Suprapubic skin (tissue), 4 donors: ENCODE measurements around the gene IGSF9. TPM values are rescaled to one million over a fixed set of nuclear protein-coding genes. Genes with fewer than 3 reads are reported as not detected.

Experiments used
- DNase-seq, 2 donors: peaks; one replicate each; pipeline ENCODE4 v3.0.0-alpha.2; 2019; ENCODE audit warnings: low spot score in 2 of 2
- H3K27ac ChIP-seq: fragments of 200-600 bp; sonication (generic); one replicate; pipeline ENCODE4 v1.5.1; 2019
- H3K27me3 ChIP-seq: fragments of 200-600 bp; sonication (generic); one replicate; pipeline ENCODE4 v1.5.1; 2019
- H3K36me3 ChIP-seq: fragments of 200-600 bp; sonication (generic); one replicate; pipeline ENCODE4 v1.5.1; 2019
- H3K4me1 ChIP-seq: fragments of 200-600 bp; sonication (generic); one replicate; pipeline ENCODE4 v1.5.1; 2019
- H3K4me3 ChIP-seq: fragments of 200-600 bp; sonication (generic); one replicate; pipeline ENCODE4 v1.5.1; 2019; ENCODE audit warnings: mild to moderate bottlenecking
- H3K9me3 ChIP-seq: fragments of 200-600 bp; sonication (generic); one replicate; pipeline ENCODE4 v1.5.1; 2019
- EP300 ChIP-seq: sonication (generic); formaldehyde crosslinking; IDR thresholded peaks from one replicate; pipeline ENCODE4 v1.6.1; 2017; ENCODE audit warnings: antibody characterized with exemption
- POLR2A ChIP-seq, 2 donors: fragments of 450-650 bp; IDR thresholded peaks; one replicate each; pipeline ENCODE4 v1.6.1; 2017; ENCODE audit warnings: antibody characterized with exemption in 2 of 2, mild to moderate bottlenecking in 2 of 2, moderate library complexity in 2 of 2
- POLR2AphosphoS5 ChIP-seq, 3 donors: sonication (generic); formaldehyde crosslinking; IDR thresholded peaks; one replicate each; pipeline ENCODE4 v1.6.1; 2017; ENCODE audit warnings: antibody characterized with exemption in 3 of 3
- WGBS: methylation state at CpG from one replicate; pipeline ENCODE4 v1.1.5; 2018; 5-methylcytosine and 5-hydroxymethylcytosine counted together
- total RNA-seq, 4 donors: library from RNA; depleted of rRNA; stranded (reverse); fragments of >200 nt; gene quantifications; one replicate each; pipeline ENCODE4 v1.1.0, GENCODE V29; 2016
- TF ChIP-seq, protein P1 (sequence below), 2 donors: fragments of 200-600 bp in 1 of 2; fragments of 450-650 bp in 1 of 2; sonication (generic) in 1 of 2; IDR thresholded peaks; one replicate each; pipeline ENCODE4 v1.5.1; 2016 to 2019; ENCODE audit warnings: antibody characterized with exemption in 2 of 2, mild to moderate bottlenecking in 1 of 2, moderate library complexity in 1 of 2

The IGSF9 gene
- total RNA-seq, 4 donors from 2014 or later = 26.1 to 44.1 (median 28.4) TPM

DNA sequence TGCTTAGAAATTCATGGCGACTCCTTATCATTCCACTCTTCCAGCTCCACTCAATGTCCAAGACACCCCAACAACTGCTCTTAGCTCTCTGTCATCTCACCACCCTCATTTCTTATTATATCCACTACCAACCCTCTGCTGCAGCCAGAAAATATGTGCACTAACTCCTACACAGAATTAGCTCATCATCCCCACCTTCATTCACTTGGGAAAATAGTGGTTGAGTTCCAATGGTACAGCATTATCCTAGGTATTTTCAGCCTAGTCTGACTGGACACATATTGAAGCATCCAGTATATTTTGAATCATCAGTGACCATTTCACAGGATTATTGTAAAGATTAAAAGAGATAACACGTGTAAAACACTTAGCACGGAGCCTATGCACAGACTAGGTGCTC lies 66.3 kb downstream of the IGSF9 start:
- TF ChIP-seq POLR2AphosphoS5 (IDR thresholded peaks at IDR 0.05) = no peak
- TF ChIP-seq, protein P1, sequence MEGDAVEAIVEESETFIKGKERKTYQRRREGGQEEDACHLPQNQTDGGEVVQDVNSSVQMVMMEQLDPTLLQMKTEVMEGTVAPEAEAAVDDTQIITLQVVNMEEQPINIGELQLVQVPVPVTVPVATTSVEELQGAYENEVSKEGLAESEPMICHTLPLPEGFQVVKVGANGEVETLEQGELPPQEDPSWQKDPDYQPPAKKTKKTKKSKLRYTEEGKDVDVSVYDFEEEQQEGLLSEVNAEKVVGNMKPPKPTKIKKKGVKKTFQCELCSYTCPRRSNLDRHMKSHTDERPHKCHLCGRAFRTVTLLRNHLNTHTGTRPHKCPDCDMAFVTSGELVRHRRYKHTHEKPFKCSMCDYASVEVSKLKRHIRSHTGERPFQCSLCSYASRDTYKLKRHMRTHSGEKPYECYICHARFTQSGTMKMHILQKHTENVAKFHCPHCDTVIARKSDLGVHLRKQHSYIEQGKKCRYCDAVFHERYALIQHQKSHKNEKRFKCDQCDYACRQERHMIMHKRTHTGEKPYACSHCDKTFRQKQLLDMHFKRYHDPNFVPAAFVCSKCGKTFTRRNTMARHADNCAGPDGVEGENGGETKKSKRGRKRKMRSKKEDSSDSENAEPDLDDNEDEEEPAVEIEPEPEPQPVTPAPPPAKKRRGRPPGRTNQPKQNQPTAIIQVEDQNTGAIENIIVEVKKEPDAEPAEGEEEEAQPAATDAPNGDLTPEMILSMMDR (IDR thresholded peaks at IDR 0.05) = no peak
- TF ChIP-seq POLR2A (IDR thresholded peaks at IDR 0.05) = no peak
- TF ChIP-seq EP300 = no peak
- DNase-seq = no peak
- Histone ChIP-seq H3K9me3 (no peaks in the 10 kb centered on the region), H3K4me1 (peaks cover 16% of the 10 kb centered on the region), H3K27me3 (no peaks in the 10 kb centered on the region), H3K27ac (no peak overlapping the region), H3K4me3 (no peak overlapping the region), H3K36me3 (no peaks in the 10 kb centered on the region)
- 82% methylated on average over 3 of the region's 3 CpGs for WGBS

DNA sequence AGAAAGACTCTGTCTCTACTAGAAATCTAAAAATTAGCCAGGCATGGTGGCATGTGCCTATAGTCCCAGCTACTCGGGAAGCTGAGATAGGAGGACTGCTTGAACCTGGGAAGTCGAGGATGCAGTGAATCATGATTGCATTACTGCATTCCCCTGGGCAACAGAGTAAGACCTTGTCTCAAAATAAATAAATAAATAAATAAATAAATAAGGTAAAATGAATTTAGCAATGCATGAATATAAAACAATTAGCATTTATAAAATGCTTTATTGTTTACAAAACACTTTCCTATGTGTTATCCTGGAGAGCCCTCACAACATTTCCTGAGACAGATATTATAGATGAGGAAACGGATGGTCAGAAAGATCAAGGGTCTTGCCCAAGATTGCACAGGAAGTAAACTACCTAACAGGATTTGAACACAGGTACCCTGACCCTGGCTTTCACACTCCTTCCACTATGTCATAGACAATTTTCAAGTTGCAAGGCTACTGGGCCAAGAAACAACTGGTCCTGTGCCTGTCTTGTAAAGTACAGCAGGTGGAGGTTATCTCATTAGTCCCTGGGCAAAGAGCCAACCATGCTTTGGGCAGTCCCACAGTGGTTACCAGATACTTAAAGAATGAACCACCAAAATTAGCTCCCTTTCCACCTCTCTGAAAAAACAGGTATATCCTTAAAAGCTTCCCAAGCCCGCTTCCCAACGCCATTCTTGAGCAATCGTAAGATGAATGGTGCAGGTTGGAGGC lies 67.5 kb downstream of the IGSF9 start:
- WGBS = 84% methylated on average over 6 of the region's 6 CpGs

More for the DNA sequence above, 67.5 kb downstream of the IGSF9 start:
- H3K27ac ChIP-seq = no peak overlapping the region
- H3K4me3 ChIP-seq = no peak overlapping the region
- H3K27me3 ChIP-seq = no peaks in the 10 kb centered on the region
- no peak for DNase-seq
- no peaks in the 10 kb centered on the region for H3K36me3 ChIP-seq
- H3K4me1 ChIP-seq = peaks cover 23% of the 10 kb centered on the region
- TF ChIP-seq EP300 (no peak), POLR2A (IDR thresholded peaks at IDR 0.05) (no peak), POLR2AphosphoS5 (IDR thresholded peaks at IDR 0.05) (no peak)
- TF ChIP-seq, protein P1 (IDR thresholded peaks at IDR 0.05) = no peak
- no peaks in the 10 kb centered on the region for H3K9me3 ChIP-seq

Other genes starting within 250 kb of the IGSF9 start
- 10 to 100 TPM in 1 of 4 donors, not detected in 3; 13.2 TPM for gene CRP, start 231.0 kb downstream of the IGSF9 start, total RNA-seq
- 10 to 100 TPM; 39.6 to 89.6 (median 75.0) TPM for gene DUSP23, start 164.7 kb downstream of the IGSF9 start, total RNA-seq
- gene FCRL6, start 143.3 kb downstream of the IGSF9 start, total RNA-seq = under 1 TPM in 1 of 4 donors, not detected in 3; 0.49 TPM
- gene SLAMF8, start 118.7 kb downstream of the IGSF9 start, total RNA-seq = 1 to 10 TPM; 2.7 to 5.5 (median 3.9) TPM
- gene VSIG8, start 83.0 kb downstream of the IGSF9 start, total RNA-seq = 10 to 100 TPM; 18.1 to 62.2 (median 25.7) TPM
- gene CFAP45, start 45.4 kb downstream of the IGSF9 start, total RNA-seq = 1 to 10 TPM in 3 of 4 donors, under 1 TPM in 1; 0.78 to 2.1 (median 1.6) TPM
- 100 to 1,000 TPM; 281 to 427 (median 338) TPM for gene TAGLN2, start 20.1 kb downstream of the IGSF9 start, total RNA-seq
- gene SLAMF9, start 8.6 kb upstream of the IGSF9 start, total RNA-seq = not detected
- gene PIGM, start 86.4 kb upstream of the IGSF9 start, total RNA-seq = 1 to 10 TPM; 3.3 to 6.5 (median 4.8) TPM
- gene KCNJ10, start 124.5 kb upstream of the IGSF9 start, total RNA-seq = not detected
- gene KCNJ9, start 135.9 kb upstream of the IGSF9 start, total RNA-seq = under 1 TPM in 1 of 4 donors, not detected in 3; 0.13 TPM
- gene IGSF8, start 153.0 kb upstream of the IGSF9 start, total RNA-seq = 10 to 100 TPM; 44.1 to 90.5 (median 50.8) TPM
- 1 to 10 TPM; 4.2 to 6.9 (median 4.8) TPM for gene ATP1A2, start 170.1 kb upstream of the IGSF9 start, total RNA-seq
- gene ATP1A4, start 206.0 kb upstream of the IGSF9 start, total RNA-seq = not detected
- gene CASQ1, start 245.0 kb upstream of the IGSF9 start, total RNA-seq = not detected